ENCODE results near the gene CD81.

GRCh38 chr11:2431395-2431794 is 54.3 kb downstream of the CD81 start:
- TF ChIP-seq CTCF (IDR thresholded peaks at IDR 0.05; ENCODE audit: low read depth, low read length, poor library complexity, severe bottlenecking) (no peak), EZH2phosphoT487 (IDR thresholded peaks at IDR 0.05; ENCODE audit: borderline replicate concordance, low read length) (no peak)
